HTR-8/SVneo (cell line): ENCODE results near the gene IFRD2.
"Not testable (repeated sequence)": the region's sequence is repeated elsewhere in the genome, so short reads cannot be mapped to it uniquely, and the experiment has no call there.

Source experiments
- DNase-seq: peaks from one replicate; pipeline ENCODE4 v3.0.0; 2011; ENCODE audit warnings: low spot score, mixed read lengths; ENCODE audit not compliant: insufficient read length
- FAIRE-seq: peaks from 2 replicates; lab custom pipeline; 2011; peaks lifted over from hg19 to GRCh38; lab: Jason Lieb, UNC

IFRD2 gene

GRCh38 chr3:50324351-50325112 lies 32.3 kb upstream of the IFRD2 start:
- DNase-seq (no peak), FAIRE-seq (peak; percentile 86)

- DNase-seq: no peak
- FAIRE-seq: no peak
Measured at GRCh38 chr3:50323614-50324199, 31.5 kb upstream of the IFRD2 start.

GRCh38 chr3:50323092-50323600 lies 30.9 kb upstream of the IFRD2 start:
- no peak for FAIRE-seq
- DNase-seq: no peak

GRCh38 chr3:50322386-50323091 lies 30.3 kb upstream of the IFRD2 start, which contains the start of gene HYAL2:
Gene HYAL2, minus strand, starts transcription at chr3:50322745. Its CDS starts 2,256 bp downstream, at chr3:50320489.
- FAIRE-seq (no peak), DNase-seq (no peak)

- FAIRE-seq (no peak), DNase-seq (no peak)
Measured at GRCh38 chr3:50322115-50322385, 29.8 kb upstream of the IFRD2 start.

- peak; percentile 94 for DNase-seq
- FAIRE-seq: peak; percentile 98
Measured at GRCh38 chr3:50321336-50322114, 29.3 kb upstream of the IFRD2 start.

GRCh38 chr3:50320853-50321335 lies 28.7 kb upstream of the IFRD2 start:
- no peak for FAIRE-seq
- DNase-seq: no peak

- DNase-seq (no peak), FAIRE-seq (peak; percentile 70)
Measured at GRCh38 chr3:50319894-50320625, 27.8 kb upstream of the IFRD2 start.

GRCh38 chr3:50319181-50319893 lies 27.1 kb upstream of the IFRD2 start:
- DNase-seq (no peak), FAIRE-seq (no peak)

GRCh38 chr3:50318615-50319014 lies 26.4 kb upstream of the IFRD2 start:
- DNase-seq (no peak), FAIRE-seq (no peak)

- DNase-seq (no peak), FAIRE-seq (no peak)
Measured at GRCh38 chr3:50318163-50318562, 25.9 kb upstream of the IFRD2 start.

- peak; percentile 36 for FAIRE-seq
Measured at GRCh38 chr3:50317300-50317699, 25.1 kb upstream of the IFRD2 start.

GRCh38 chr3:50316657-50317242 lies 24.5 kb upstream of the IFRD2 start:
- DNase-seq (peak; percentile 73), FAIRE-seq (peak; percentile 96)

More at GRCh38 chr3:50317300-50317699, 25.1 kb upstream of the IFRD2 start:
- no peak for DNase-seq

GRCh38 chr3:50314816-50315215 lies 22.6 kb upstream of the IFRD2 start:
- no peak for DNase-seq
- FAIRE-seq: no peak

- FAIRE-seq (no peak), DNase-seq (no peak)
Measured at GRCh38 chr3:50314342-50314741, 22.1 kb upstream of the IFRD2 start.

- not testable (repeated sequence) for FAIRE-seq, DNase-seq
Measured at GRCh38 chr3:50312041-50312440, 19.8 kb upstream of the IFRD2 start.

GRCh38 chr3:50304601-50305000 lies 12.4 kb upstream of the IFRD2 start:
- DNase-seq (no peak), FAIRE-seq (peak; percentile 26)

GRCh38 chr3:50303013-50303815 lies 11.0 kb upstream of the IFRD2 start, which contains the start of gene HYAL1:
Gene HYAL1, minus strand, starts transcription at chr3:50303574. Its CDS starts 618 bp downstream, at chr3:50302956.
- DNase-seq: no peak
- FAIRE-seq: no peak
